HAP-1 (cell line): ENCODE measurements around the gene TBXA2R.
"Not testable (repeated sequence)": the region's sequence is repeated elsewhere in the genome, so short reads cannot be mapped to it uniquely, and the experiment has no call there.

ENCODE experiments used
- DNase-seq, 2 experiments: peaks; one replicate each; pipeline ENCODE4 v3.0.0-alpha.2; 2016 to 2020; ENCODE audit warnings: low spot score in 2 of 2
- H3K27me3 ChIP-seq: fragments of 250-450 bp; sonication (Bioruptor Pico); 2 replicates; pipeline ENCODE4 v1.5.1; 2020; ENCODE audit warnings: low read depth, mild to moderate bottlenecking, moderate library complexity
- H3K36me3 ChIP-seq: fragments of 250-450 bp; sonication (Bioruptor Pico); replicated peaks from 2 replicates; pipeline ENCODE4 v1.5.1; 2020; ENCODE audit warnings: mild to moderate bottlenecking
- H3K4me1 ChIP-seq: fragments of 250-450 bp; sonication (Bioruptor Pico); 2 replicates; pipeline ENCODE4 v1.5.1; 2020; ENCODE audit warnings: mild to moderate bottlenecking
- H3K4me3 ChIP-seq: fragments of 250-450 bp; sonication (Bioruptor Pico); 2 replicates; pipeline ENCODE4 v1.5.1; 2020; ENCODE audit warnings: mild to moderate bottlenecking, moderate library complexity
- H3K9me3 ChIP-seq: fragments of 250-450 bp; sonication (Bioruptor Pico); 2 replicates; pipeline ENCODE4 v1.5.1; 2020; ENCODE audit warnings: mild to moderate bottlenecking, moderate library complexity
- in situ Hi-C: fragments of 300-500 bp; cut with MboI; formaldehyde crosslinking; loops from 3 replicates; pipeline ENCODE4 v1.14.3; 2020; ENCODE audit warnings: low sequenced_read_pairs, inconsistent platforms, mixed read lengths

The TBXA2R gene

DNA sequence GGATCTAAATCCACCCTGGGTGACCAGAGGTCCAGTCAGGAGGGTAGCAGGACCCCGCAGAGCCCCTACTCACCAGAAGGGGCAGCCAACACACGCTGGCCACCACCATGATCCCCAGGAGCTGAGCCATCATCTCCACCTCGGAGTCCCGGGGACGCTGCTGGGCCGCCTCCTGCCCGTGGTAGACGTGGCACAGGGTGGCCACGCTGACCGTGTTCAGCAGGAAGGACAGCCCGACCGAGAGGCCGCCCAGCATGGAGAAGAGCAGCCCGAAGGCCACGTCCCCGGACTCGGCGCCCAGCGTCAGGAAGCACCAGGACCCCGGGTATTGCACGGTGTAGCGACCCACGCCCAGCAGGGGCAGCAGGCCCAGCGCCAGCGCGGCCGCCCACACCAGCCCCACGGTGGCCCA lies 6.9 kb downstream of the TBXA2R start:
- in situ Hi-C loops: no loop called here

DNA sequence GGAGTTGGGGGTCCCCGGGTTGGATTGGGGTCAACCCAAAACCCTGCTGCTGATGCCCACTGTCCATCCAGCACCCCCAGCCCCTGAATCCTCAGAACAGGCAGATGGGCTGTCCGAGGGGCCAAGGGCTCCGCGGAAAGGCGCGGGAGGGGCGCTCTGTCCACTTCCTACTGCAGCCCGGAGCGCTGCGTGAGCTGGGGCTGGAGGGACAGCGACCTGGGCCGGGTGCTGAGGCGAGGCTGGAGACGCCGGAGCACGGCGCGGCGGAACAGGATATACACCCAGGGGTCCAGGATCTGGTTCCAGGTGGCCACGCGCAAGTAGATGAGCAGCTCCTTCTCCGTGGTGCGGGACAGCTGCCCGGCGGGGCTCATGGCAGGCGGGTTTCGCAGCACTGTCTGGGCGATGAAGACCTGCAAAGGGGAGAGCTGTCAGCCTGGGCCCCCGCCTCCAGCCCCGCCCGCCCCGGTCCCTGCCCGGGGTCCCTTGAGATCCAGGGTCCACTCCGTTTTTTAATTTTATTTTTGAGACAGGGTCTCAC lies 11.1 kb downstream of the TBXA2R start:
- Histone ChIP-seq H3K4me3 (no peak overlapping the region), H3K36me3 (no peaks in the 10 kb centered on the region), H3K4me1 (no peaks in the 10 kb centered on the region), H3K9me3 (no peaks in the 10 kb centered on the region), H3K27me3 (no peaks in the 10 kb centered on the region)
- in situ Hi-C loops: no loop called here
- no peak for DNase-seq

More for the DNA sequence above, 6.9 kb downstream of the TBXA2R start:
- no peaks in the 10 kb centered on the region for H3K27me3 ChIP-seq
- H3K36me3 ChIP-seq: no peaks in the 10 kb centered on the region
- no peaks in the 10 kb centered on the region for H3K9me3 ChIP-seq
- no peak for DNase-seq
- H3K4me3 ChIP-seq: no peak overlapping the region
- no peaks in the 10 kb centered on the region for H3K4me1 ChIP-seq

DNA sequence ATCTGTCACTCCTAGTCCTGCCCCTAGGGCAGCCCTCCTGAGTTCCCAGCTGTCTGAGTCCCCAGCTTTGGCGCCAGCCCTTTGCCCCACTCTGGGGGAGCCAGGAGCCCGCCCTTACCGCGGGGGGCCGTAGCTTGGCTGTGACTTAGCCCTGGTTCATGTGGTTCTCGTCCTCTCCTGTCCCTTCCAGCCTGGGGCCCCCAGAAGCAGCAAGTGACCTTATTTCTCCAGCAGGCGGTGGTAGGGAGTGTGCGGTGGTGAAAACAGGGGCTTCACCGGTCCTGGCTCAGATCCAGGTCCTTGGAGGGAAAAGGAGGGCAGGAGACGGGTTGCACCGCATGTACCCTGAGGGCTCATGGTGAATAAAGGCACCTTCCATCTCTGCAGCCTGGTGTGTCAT lies 13.5 kb downstream of the TBXA2R start:
- no peaks in the 10 kb centered on the region for H3K27me3 ChIP-seq
- no peaks in the 10 kb centered on the region for H3K36me3 ChIP-seq
- no peaks in the 10 kb centered on the region for H3K9me3 ChIP-seq
- in situ Hi-C loops: no loop called here
- DNase-seq: no peak
- no peaks in the 10 kb centered on the region for H3K4me1 ChIP-seq
- H3K4me3 ChIP-seq: no peak overlapping the region

DNA sequence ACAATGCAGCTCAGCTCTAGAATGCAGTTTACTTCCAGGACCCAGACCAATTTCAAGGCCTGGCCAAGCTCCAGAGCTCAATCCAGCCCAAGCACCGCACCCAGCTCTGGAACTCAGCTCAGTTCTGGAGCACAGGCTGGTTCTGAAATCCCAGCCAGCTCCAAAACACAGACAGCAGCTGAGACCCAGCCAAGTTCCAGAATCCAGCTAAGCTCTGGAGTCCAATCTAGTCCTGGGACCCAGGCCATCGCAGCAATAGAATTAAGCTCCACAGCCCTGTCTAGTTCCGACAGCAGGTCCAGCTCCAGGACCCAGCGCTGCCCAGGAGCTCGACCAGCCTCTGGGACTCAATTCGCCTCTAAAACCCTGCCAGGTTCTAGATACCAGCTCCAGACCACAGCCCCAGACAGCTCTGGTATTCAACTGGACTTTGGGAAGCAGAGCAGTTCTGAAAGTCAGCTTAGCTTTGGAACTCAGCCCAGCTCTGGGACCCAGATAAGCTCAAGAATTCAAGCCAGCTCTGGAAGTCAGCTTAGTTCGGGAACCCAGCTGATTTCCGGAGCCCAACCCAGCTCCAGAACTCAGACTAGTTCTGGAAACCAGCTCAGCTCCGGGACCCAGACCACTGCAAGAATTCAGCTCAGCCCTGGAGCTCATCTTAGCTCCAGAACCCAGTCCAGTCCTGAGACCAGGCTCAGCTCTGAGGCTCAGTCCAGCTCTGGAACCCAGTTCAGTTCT lies 14.6 kb downstream of the TBXA2R start:
- no peaks in the 10 kb centered on the region for H3K27me3 ChIP-seq
- H3K36me3 ChIP-seq: no peaks in the 10 kb centered on the region
- in situ Hi-C loops: no loop called here
- no peak for DNase-seq
- H3K4me1 ChIP-seq: no peaks in the 10 kb centered on the region
- H3K9me3 ChIP-seq: no peaks in the 10 kb centered on the region
- no peak overlapping the region for H3K4me3 ChIP-seq

DNA sequence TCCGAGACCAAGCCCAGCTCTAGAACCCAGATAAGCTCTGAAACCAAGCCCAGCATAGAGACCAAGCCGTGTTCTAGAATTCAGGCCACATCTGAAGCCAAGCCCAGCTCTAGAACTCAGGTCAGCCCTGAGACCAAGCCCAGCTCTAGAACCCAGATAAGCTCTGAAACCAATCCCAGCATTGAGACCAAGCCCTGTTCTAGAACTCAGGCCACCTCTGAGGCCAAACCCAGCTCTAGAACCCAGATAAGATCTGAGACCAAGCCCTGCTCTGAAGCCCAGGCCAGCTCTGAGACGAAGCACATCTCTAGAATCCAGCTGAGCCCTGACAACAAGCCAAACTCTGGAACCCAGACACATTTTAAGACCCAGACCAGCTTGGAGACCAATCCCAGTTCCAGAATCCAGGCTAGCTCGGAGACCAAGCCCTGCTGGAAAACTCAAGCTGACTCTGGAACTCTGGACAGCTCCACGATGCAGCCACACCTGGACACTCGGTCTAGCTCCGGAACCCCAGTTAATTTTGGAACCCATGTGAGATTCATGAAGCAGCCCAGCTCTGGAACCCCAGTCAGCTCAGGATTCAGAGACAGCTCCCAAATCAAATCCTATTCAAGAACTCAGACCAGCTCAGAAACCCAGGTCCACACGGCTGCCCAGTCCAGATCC lies 15.6 kb downstream of the TBXA2R start:
- Histone ChIP-seq H3K4me1 (no peaks in the 10 kb centered on the region; the same call in 1 of the 2 replicates), H3K9me3 (no peaks in the 10 kb centered on the region), H3K4me3 (no peak overlapping the region), H3K27me3 (peaks cover under 1% of the 10 kb centered on the region), H3K36me3 (no peaks in the 10 kb centered on the region)
- DNase-seq: no peak
- in situ Hi-C loops: no loop called here

DNA sequence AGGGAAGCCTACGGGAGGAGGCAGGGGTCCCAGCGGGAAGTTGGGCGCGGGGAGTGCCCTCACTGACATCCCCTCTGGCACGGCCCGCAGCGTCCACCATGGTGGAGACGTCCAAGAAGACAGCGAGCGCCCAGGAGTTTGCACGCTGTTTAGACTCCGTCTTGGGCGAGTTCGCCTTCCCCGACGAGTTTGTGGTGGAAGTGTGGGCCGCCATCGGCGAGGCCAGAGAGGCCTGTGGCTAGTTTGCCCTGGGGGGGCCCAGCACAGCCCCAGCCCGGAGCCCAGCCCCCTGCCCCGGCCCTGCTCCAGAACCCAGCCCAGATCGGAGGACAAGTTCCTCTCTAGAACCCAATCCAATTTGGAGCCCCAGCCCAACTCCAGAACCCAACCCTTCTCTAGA lies 16.7 kb downstream of the TBXA2R start:
- in situ Hi-C loops: no loop called here
- H3K27me3 ChIP-seq: peaks cover 5% of the 10 kb centered on the region

DNA sequence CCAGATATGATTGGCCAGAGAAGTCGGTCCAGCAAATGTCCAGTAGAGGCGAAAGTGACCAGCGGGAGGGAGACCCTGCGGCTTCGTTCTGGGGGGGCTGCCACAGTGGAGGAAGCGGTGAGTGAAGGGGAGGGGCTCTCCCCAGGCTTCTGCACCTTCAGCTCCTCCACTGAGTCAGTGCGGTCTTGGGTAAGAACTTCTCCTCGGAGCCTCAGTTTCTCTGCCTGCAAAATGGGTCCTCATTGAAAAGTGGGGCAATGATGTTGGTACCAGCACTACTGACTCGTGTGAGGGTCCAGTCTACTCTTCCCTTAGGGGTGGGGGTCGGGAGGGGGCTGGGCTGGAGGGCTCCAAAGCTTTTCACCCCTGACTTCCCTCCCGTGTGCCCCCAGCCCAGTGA lies 17.2 kb downstream of the TBXA2R start:
- Histone ChIP-seq H3K4me1 (peaks cover 3% of the 10 kb centered on the region; the same call in 1 of the 2 replicates), H3K4me3 (no peak overlapping the region), H3K36me3 (no peaks in the 10 kb centered on the region), H3K27me3 (peaks cover 5% of the 10 kb centered on the region), H3K9me3 (no peaks in the 10 kb centered on the region)
- in situ Hi-C loops: no loop called here
- DNase-seq: no peak

More for the DNA sequence above, 16.7 kb downstream of the TBXA2R start:
- Histone ChIP-seq H3K4me1 (peaks cover 3% of the 10 kb centered on the region; the same call in 1 of the 2 replicates), H3K4me3 (no peak overlapping the region), H3K9me3 (no peaks in the 10 kb centered on the region), H3K36me3 (no peaks in the 10 kb centered on the region)
- no peak for DNase-seq

DNA sequence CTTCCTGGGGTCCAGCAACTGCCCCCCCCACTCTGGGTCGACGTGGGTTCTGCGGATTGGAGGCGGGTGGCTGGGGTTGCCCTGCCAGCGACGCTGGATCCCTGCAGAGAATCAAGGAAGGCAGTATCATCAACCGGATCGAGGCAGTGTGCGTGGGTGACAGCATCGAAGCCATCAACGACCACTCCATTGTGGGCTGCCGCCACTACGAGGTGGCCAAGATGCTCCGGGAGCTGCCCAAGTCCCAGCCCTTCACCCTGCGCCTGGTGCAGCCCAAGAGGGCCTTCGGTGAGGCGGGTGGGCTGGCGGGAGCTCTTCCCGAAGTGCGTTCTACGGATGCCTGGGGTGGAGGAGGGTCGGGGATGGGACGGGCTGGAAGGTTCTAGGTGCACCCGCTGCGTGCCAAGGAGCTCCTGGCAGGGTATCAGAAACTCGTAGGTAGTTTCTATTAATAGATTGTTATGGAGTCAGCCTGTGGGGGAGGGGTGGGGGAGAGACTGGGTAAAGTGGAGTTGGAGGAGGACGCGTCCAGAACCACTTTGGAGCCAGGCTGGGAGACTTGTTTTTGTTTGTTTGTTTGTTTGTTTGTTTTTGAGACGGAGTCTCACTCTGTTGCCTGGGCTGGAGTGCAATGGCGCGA lies 19.8 kb downstream of the TBXA2R start:
- Histone ChIP-seq H3K4me3 (no peak overlapping the region), H3K4me1 (peaks cover 3% of the 10 kb centered on the region; the same call in 1 of the 2 replicates), H3K9me3 (no peaks in the 10 kb centered on the region), H3K36me3 (no peaks in the 10 kb centered on the region), H3K27me3 (peaks cover 5% of the 10 kb centered on the region)
- DNase-seq: no peak
- in situ Hi-C loops: no loop called here

DNA sequence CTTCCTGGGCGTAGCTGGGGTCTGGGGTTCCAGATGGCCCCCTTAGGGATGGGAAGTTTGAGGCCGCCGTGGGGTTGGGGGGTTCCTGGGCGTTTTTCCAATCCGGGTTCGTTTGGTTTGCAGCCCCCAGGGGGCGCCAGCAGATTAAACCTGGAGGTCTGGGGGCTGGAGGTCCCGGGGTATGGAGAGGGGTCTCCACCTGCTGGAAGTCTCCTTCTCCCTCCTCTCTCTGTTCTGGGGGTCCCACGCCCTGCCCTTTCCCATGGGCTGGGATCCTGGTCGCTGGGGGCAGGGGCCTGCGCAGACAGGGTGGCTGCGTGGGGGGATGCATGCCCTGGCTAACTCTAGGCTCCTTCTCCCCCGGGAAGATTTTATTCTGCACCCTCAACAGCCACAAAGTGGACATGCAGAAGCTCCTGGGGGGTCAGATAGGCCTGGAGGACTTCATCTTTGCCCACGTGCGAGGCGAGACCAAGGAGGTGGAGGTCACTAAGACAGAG lies 20.5 kb downstream of the TBXA2R start:
- H3K4me3 ChIP-seq: peak overlapping the region; percentile 32
- peak in 1 of 2 experiments; percentile 70 for DNase-seq
- H3K4me1 ChIP-seq: peaks cover 3% of the 10 kb centered on the region; the same call in 1 of the 2 replicates
- H3K36me3 ChIP-seq: no peaks in the 10 kb centered on the region
- no peaks in the 10 kb centered on the region for H3K9me3 ChIP-seq
- in situ Hi-C loops: no loop called here
- H3K27me3 ChIP-seq: peaks cover 5% of the 10 kb centered on the region

DNA sequence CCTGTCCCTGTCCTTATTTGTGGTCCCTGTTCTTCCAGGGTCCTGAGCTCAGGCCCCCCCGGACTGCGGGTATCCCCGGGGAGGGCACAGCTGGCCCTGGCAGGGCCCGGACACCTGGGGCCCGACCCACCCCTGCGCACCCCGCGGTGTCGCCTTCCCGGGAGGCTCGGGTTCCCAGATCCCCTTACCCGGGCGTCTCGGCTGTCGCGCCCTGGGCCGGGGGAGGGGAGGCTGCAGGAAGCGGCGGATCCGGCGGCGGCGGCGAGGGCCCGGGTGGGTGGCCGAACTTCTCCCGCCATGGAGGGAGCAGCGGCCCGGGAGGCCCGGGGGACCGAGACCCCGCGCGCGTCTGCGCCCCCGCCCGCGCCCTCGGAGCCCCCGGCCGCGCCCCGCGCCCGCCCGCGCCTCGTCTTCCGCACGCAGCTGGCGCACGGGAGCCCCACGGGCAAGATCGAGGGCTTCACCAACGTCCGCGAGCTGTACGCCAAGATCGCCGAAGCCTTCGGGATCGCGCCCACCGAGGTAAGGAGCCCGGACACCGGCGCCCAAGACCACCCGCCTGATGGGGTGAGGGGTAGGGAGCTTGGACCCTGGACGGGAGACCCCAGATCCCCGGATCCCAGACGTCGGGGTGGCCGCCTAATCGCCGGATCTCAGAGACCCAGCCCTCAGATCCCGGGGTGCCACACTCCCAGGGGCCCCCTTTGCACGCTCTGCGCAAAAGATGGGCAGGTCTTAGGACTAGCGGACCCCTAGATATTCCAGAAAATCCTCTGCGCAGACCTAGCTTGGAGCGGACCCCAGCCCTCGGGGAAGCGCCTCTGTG lies 21.2 kb downstream of the TBXA2R start, which contains the start of gene GIPC3:
GIPC3 (plus strand) TSS at position 178 of the 826 bp plus-strand sequence; CDS start at position 298, 120 bp downstream.
- Histone ChIP-seq H3K4me1 (peaks cover 3% of the 10 kb centered on the region; the same call in 1 of the 2 replicates), H3K36me3 (no peaks in the 10 kb centered on the region), H3K9me3 (no peaks in the 10 kb centered on the region), H3K4me3 (peak within 1 kb of the TSS; percentile 32), H3K27me3 (peaks cover 5% of the 10 kb centered on the region)
- DNase-seq: peak in 1 of 2 experiments; percentile 43
- in situ Hi-C loops: no loop called here

DNA sequence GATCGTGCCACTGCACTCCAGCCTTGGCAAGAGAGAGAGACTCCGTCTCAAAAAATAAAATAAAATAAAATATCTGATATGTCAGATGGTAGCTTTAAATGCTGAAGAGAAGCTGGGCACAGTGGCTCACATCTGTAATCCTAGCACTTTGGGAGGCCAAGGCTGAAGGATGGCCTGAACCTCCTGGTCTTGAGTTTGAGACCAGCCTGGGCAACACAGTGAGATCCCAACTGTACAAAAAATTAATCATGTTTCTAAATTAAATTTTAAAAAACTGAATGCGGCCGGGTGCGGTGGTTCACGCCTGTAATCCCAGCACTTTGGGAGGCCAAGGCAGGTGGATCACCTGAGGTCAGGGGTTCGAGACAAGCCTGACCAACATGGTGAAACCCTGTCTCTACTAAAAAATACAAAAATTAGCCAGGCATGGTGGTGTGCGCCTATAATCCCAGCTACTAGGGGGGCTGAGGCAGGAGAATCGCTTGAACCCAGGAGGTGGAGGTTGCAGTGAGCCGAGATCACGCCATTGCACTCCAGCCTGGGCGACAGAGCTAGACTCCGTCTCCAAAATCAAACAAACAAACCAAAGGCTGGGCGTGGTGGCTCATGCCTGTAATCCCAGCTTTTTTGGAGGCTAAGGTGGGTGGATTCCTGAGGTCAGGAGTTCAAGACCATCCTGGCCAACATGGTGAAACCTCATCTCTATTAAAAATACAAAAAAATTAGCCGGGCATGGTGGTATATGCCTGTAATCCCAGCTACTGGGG lies 22.5 kb downstream of the TBXA2R start:
- H3K36me3 ChIP-seq, in situ Hi-C loops, DNase-seq, H3K4me3 ChIP-seq, H3K4me1 ChIP-seq, H3K9me3 ChIP-seq, H3K27me3 ChIP-seq: not testable (repeated sequence)

DNA sequence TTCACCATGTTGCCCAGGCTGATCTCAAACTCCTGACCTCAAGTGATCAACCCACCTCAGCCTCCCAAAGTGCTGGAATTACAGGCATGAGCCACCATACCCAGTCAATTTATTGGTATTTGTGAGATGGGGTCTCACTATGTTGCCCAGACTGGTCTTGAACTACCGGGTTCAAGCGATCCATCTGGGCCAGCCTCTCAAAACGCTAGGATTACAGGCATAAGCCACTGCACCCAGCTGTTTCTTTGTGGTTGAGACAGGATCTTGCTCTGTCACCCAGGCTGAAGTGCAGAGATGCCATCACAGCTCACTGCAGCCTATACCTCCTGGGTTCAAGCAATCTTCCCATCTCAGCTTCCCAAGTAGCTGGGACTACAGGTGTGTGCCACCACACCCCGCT lies 24.9 kb downstream of the TBXA2R start:
- in situ Hi-C loops, H3K4me1 ChIP-seq, H3K27me3 ChIP-seq, H3K4me3 ChIP-seq, DNase-seq, H3K9me3 ChIP-seq, H3K36me3 ChIP-seq: not testable (repeated sequence)
